22Rv1 (cell line): Measurements from ENCODE around the gene ADGRB3.

Experiments
- CTCF ChIP-seq: fragments of 450-650 bp; IDR thresholded peaks from 2 replicates; pipeline ENCODE4 v1.5.1; 2017; ENCODE audit warnings: mild to moderate bottlenecking
- ZFX ChIP-seq: fragments of 450-650 bp; IDR thresholded peaks from 2 replicates; pipeline ENCODE4 v1.6.1; 2017; ENCODE audit warnings: antibody characterized with exemption, borderline replicate concordance

- TF ChIP-seq CTCF (no peak), ZFX (no peak)
These were observed 41.5 kb upstream of the ADGRB3 start for GRCh38 chr6:68593558-68593957.
